ENCODE measurements around the gene SWAP70. TPM values are rescaled to one million over a fixed set of nuclear protein-coding genes. Genes with fewer than 3 reads are reported as not detected.

The SWAP70 gene
- total and polyA plus RNA-seq, 2 experiments from 2014 or later, result 30.3 to 33.3 TPM

- no peak for TF ChIP-seq ZNF462 (CRISPR knock-in tag; IDR thresholded peaks at IDR 0.05)
- no peak for TF ChIP-seq EZH2 (IDR thresholded peaks at IDR 0.05; ENCODE audit: low read depth, unreplicated experiment)
- no peak for TF ChIP-seq ETS1 (IDR thresholded peaks at IDR 0.05)
- TF ChIP-seq ZNF331 (CRISPR knock-in tag; IDR thresholded peaks at IDR 0.05; ENCODE audit: low read depth), result no peak
- no peak for TF ChIP-seq CTCF (conservative IDR thresholded peaks at IDR 0.05; ENCODE audit: low read depth in 2 of 2)
Measured at GRCh38 chr11:9688716-9689511, 25.0 kb downstream of the SWAP70 start (continued).
